Fibroblast of skin of right quadriceps (primary cell): ENCODE results near the gene MFSD8.
"Not testable (repeated sequence)": the region's sequence is repeated elsewhere in the genome, so short reads cannot be mapped to it uniquely, and the experiment has no call there.

Experiments used
- DNase-seq: peaks from one replicate; pipeline ENCODE4 v3.0.0-alpha.2; 2013

MFSD8 gene

GRCh38 chr4:127965062-127965802 lies at the start of gene MFSD8, which contains the start of gene ABHD18:
Gene MFSD8 (minus strand): TSS chr4:127965173. CDS start chr4:127965133, 40 bp downstream.
Gene ABHD18 (plus strand): TSS chr4:127965406. CDS start chr4:127982956, 17,550 bp downstream.
- DNase-seq, result peak; percentile 98

- no peak for DNase-seq
Observed at GRCh38 chr4:128009428-128009827, 44.5 kb upstream of the MFSD8 start.

GRCh38 chr4:128006592-128006991 lies 41.6 kb upstream of the MFSD8 start:
- peak; percentile 15 for DNase-seq

GRCh38 chr4:127997534-127998388 lies 32.8 kb upstream of the MFSD8 start:
- peak; percentile 6 for DNase-seq

- DNase-seq, result not testable (repeated sequence)
Observed at GRCh38 chr4:127996521-127996920, 31.5 kb upstream of the MFSD8 start.

GRCh38 chr4:127995776-127996175 lies 30.8 kb upstream of the MFSD8 start:
- DNase-seq, result no peak

GRCh38 chr4:127993151-127993550 lies 28.2 kb upstream of the MFSD8 start:
- no peak for DNase-seq

GRCh38 chr4:127988638-127989037 lies 23.7 kb upstream of the MFSD8 start:
- no peak for DNase-seq

GRCh38 chr4:127985989-127986388 lies 21.0 kb upstream of the MFSD8 start:
- no peak for DNase-seq

GRCh38 chr4:127982445-127982844 lies 17.5 kb upstream of the MFSD8 start:
- no peak for DNase-seq

- no peak for DNase-seq
Observed at GRCh38 chr4:127978930-127979329, 14.0 kb upstream of the MFSD8 start.

GRCh38 chr4:127975121-127975770 lies 10.3 kb upstream of the MFSD8 start:
- DNase-seq, result peak; percentile 14

- not testable (repeated sequence) for DNase-seq
Observed at GRCh38 chr4:127970925-127971324, 6.0 kb upstream of the MFSD8 start.

- DNase-seq, result no peak
Observed at GRCh38 chr4:127968586-127968985, 3.6 kb upstream of the MFSD8 start.

- peak; percentile 8 for DNase-seq
Observed at GRCh38 chr4:127967141-127967775, 2.3 kb upstream of the MFSD8 start.

GRCh38 chr4:127965803-127966175 lies 816 bp upstream of the MFSD8 start:
- DNase-seq, result peak; percentile 6

GRCh38 chr4:127964426-127965061 lies 429 bp downstream of the MFSD8 start:
- DNase-seq, result not testable (repeated sequence)

GRCh38 chr4:127963633-127964398 lies 1.2 kb downstream of the MFSD8 start:
- not testable (repeated sequence) for DNase-seq

GRCh38 chr4:127959794-127960193 lies 5.2 kb downstream of the MFSD8 start:
- no peak for DNase-seq

- DNase-seq, result no peak
Observed at GRCh38 chr4:127957105-127957504, 7.9 kb downstream of the MFSD8 start.

GRCh38 chr4:127936974-127937373 lies 28.0 kb downstream of the MFSD8 start:
- peak; percentile 20 for DNase-seq

GRCh38 chr4:127931836-127932235 lies 33.1 kb downstream of the MFSD8 start:
- not testable (repeated sequence) for DNase-seq
